HG03457 (cell line): ENCODE measurements around the gene DHODH.
"Not testable (repeated sequence)": the region's sequence is repeated elsewhere in the genome, so short reads cannot be mapped to it uniquely, and the experiment has no call there.

ENCODE experiments used
- ATAC-seq: cut with Tn5 transposase; IDR thresholded peaks from one replicate; pipeline ENCODE4 v1.9.1; 2021; ENCODE audit warnings: moderate number of reproducible peaks; ENCODE audit not compliant: unreplicated experiment

DHODH gene

GRCh38 chr16:72050769-72051464 is 42.4 kb downstream of the DHODH start:
- no peak for ATAC-seq

GRCh38 chr16:72051818-72052217 is 43.3 kb downstream of the DHODH start:
- ATAC-seq: no peak

GRCh38 chr16:72054254-72054847 is 45.8 kb downstream of the DHODH start, which contains the start of gene HP:
Gene HP, plus strand, starts transcription at chr16:72054505. Its CDS starts 148 bp downstream, at chr16:72054653.
- ATAC-seq: not testable (repeated sequence)

- no peak for ATAC-seq
These were observed 47.4 kb downstream of the DHODH start for GRCh38 chr16:72055911-72056310.

GRCh38 chr16:72057313-72057712 is 48.8 kb downstream of the DHODH start:
- ATAC-seq: not testable (repeated sequence)

- not testable (repeated sequence) for ATAC-seq
These were observed 50.5 kb downstream of the DHODH start for GRCh38 chr16:72059060-72059459.

GRCh38 chr16:72060405-72060804 is 51.9 kb downstream of the DHODH start:
- ATAC-seq: no peak

GRCh38 chr16:72061564-72061963 is 53.0 kb downstream of the DHODH start:
- no peak for ATAC-seq

- no peak for ATAC-seq
These were observed 55.9 kb downstream of the DHODH start for GRCh38 chr16:72064361-72064894.

GRCh38 chr16:72066747-72067146 is 58.2 kb downstream of the DHODH start:
- ATAC-seq: no peak

- no peak for ATAC-seq
These were observed 60.4 kb downstream of the DHODH start for GRCh38 chr16:72068930-72069329.

- no peak for ATAC-seq
These were observed 64.2 kb downstream of the DHODH start for GRCh38 chr16:72072514-72073342.

- ATAC-seq: no peak
These were observed 65.2 kb downstream of the DHODH start for GRCh38 chr16:72073560-72074230.

GRCh38 chr16:72075067-72075466 is 66.5 kb downstream of the DHODH start:
- not testable (repeated sequence) for ATAC-seq
